Measurements from ENCODE around the gene OR8B2. TPM values are rescaled to one million over a fixed set of nuclear protein-coding genes. Genes with fewer than 3 reads are reported as not detected.
A peak's percentile ranks its signal among the peaks of the same experiment; 100 is the strongest.
"Not testable (repeated sequence)": the region's sequence is repeated elsewhere in the genome, so short reads cannot be mapped to it uniquely, and the experiment has no call there.

OR8B2 gene, protein sequence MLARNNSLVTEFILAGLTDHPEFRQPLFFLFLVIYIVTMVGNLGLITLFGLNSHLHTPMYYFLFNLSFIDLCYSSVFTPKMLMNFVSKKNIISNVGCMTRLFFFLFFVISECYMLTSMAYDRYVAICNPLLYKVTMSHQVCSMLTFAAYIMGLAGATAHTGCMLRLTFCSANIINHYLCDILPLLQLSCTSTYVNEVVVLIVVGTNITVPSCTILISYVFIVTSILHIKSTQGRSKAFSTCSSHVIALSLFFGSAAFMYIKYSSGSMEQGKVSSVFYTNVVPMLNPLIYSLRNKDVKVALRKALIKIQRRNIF
- not detected for total RNA-seq

GRCh38 chr11:124384399-124384798 lies at the start of gene OR8B2:
Gene OR8B2 (minus strand): TSS chr11:124384499. CDS start chr11:124383343, 1,156 bp downstream.
- ATAC-seq, result no peak

DNA sequence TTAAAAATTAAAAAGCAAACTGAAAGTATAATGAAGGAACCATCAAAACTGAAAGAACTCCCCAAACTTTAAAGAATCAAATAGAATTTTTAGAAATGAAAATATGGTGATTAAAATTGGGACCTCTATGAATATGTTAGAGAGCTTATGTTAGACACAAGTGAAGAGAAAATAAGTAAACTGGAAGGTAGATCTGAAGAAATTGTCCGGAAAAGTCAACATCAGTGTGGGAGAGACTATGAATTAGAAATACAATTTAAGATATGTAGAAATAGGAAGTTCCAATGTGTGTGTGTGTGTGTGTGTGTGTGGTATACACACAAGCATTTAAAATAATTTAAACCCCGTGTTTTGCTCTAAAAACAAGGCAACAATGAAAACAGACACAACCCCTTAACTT lies 45.3 kb upstream of the OR8B2 start:
- ATAC-seq, result no peak

DNA sequence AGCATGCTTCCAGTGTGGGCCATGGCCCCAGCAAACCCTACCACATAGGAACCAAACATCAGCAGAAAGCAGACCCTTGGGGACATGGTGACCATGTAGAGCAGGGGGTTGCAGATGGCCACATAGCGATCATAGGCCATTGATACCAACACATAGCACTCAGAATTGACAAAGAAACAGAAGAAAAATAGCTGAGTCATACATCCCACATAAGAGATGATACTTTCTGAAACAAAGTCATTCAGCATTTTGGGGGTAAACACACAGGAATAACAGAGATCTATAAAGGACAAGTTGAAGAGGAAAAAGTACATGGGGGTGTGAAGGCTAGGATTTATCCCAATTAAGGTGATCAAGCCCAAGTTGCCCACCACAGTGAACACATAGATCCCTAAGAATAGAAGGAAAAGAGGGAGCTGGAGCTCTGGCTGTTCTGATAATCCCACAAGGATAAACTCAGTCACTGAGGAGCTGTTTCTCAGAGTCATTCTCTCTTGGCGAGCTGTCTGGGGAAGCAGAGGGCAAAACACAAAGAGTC lies 40.2 kb upstream of the OR8B2 start, which contains the start of gene OR8B4:
OR8B4 (minus strand) TSS at position 488 of the 538 bp plus-strand sequence; CDS start at position 488, 0 bp downstream.
- no peak for ATAC-seq

DNA sequence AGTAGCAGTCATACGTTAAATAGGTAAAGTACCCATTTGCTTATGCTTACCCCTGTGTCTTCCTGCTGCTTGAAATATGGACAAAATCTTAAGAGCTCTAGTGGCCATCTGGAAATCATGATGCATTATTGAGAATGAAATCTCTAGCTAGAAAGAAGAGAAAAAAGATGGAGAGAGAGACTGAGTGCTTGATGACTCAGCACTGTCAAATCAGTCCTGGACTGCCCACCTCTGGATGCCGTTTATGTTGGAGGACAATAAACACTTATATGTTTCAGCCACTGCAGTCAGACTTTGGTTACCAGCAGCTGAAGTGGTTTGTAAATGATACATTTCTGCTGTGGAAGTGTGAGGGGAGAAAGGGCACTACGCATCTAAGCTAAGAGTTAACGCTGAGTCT lies 36.7 kb upstream of the OR8B2 start:
- ATAC-seq, result no peak

DNA sequence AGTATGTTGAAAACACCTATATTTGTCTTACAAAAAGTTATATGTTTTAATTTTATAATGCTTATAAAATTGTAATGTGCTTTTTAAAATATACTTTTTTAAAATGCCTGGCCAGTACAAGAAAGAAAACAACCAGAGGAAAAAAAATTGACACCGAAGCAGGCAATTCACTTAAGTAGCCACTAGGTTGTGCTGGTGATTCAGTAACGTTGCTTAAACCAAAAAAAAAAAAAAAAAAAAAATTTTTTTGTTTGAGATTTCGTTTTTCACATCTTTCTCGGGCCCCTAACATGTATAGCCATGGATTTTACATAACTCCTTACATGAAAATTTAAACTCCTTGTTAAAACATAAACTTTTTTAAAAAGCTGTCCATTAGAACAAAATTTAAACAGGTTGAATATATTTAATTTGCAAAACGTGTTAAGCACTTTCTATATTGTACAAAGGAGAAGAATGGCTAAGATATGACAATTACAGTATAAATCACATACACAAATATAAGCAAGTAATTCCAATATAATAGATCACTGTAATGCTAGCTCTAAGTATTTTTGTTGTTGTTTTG lies 31.1 kb upstream of the OR8B2 start:
- no peak for ATAC-seq

DNA sequence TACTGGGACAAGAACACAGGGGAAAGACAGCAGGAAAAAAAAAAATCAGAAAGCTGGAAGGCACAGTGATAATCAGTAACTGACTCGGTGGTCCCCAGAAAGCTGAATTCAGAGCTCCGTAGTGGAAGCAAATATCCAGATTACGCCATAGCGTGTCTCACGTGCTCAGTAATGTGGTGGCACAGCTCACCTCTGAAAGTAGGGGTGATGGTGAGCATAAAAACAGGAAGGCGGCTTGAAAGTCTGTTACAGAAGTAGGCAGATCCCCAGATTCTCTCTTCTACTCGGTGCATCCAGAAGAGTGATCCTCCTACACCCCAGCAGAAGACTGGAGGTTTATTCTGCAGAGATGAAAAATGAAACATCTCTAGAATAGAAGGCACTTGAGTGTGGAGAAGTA lies 25.6 kb upstream of the OR8B2 start:
- no peak for ATAC-seq

DNA sequence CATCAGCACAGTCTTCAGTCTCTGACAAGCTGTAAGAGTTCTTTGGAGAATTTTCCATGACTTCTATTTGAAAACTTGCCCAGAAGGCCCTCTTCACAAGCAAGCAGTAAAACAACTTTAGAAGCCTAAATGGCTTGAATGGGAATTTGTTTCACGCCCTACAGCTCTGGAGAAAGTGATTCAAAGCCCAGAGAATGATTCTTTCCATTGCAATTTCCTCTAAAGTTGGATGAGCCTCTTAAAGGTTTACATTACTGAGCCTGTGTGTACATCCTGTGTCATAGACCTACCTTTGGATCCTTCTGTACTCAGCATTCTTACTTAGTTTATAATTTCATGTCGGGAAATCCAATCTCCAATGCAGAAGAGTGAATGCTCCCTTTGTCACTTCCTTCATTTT lies 21.3 kb upstream of the OR8B2 start:
- ATAC-seq, result no peak

DNA sequence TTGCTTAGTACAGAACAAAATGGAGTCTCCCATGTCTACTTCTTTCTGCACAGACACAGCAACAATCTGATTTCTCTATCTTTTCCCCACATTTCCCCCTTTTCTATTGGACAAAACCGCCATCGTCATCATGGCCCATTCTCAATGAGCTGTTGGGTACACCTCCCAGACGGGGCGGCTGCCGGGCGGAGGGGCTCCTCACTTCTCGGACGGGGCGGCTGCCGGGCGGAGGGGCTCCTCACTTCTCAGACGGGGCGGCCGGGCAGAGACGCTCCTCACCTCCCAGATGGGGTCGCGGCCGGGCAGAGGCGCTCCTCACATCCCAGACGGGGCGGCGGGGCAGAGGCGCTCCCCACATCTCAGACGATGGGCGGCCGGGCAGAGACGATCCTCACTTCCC lies 18.9 kb upstream of the OR8B2 start:
- not testable (repeated sequence) for ATAC-seq

GRCh38 chr11:124402326-124402922 lies 18.1 kb upstream of the OR8B2 start:
- peak; percentile 84 for ATAC-seq

DNA sequence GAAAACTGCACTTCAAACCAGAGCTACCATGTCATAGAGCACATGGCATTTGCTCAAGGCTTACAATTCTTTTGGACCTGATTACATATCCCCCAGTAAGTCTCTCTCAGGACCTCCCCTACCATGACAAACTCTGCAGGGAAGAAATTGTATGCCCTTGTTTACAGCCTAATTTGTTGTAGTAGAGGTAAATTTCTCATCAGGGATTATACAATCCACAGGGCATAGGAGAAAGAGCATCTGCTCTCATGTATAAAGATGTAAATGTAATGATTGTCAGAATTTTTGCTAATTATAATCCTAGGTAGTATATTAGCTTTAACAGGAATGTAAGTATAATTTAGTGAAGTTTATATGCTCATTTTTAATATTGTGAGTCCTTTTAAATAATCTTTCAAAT lies 14.6 kb upstream of the OR8B2 start, which contains the start of gene OR8B3:
OR8B3 (minus strand) TSS at position 101 of the 400 bp plus-strand sequence. CDS start 1,673 bp downstream, outside the sequence.
- ATAC-seq, result no peak

GRCh38 chr11:124396847-124397246 lies 12.5 kb upstream of the OR8B2 start:
- ATAC-seq, result not testable (repeated sequence)

GRCh38 chr11:124394408-124394807 lies 10.1 kb upstream of the OR8B2 start:
- no peak for ATAC-seq

DNA sequence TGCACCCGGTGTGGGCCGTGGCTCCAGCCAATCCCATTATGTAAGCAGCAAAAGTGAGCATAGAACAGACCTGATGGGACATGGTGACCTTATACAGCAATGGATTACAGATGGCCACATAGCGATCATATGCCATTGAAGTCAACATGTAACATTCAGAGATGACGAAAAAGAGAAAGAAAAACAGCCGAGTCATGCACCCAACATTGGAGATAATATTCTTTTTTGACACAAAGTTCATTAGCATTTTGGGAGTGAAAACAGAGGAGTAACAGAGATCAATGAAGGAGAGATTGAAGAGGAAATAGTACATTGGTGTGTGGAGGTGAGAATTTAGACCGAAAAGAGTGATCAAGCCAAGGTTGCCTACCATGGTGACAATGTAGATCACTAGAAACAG lies 1.4 kb downstream of the OR8B2 start:
- ATAC-seq, result not testable (repeated sequence)

GRCh38 chr11:124380585-124380984 lies 3.7 kb downstream of the OR8B2 start:
- no peak for ATAC-seq

DNA sequence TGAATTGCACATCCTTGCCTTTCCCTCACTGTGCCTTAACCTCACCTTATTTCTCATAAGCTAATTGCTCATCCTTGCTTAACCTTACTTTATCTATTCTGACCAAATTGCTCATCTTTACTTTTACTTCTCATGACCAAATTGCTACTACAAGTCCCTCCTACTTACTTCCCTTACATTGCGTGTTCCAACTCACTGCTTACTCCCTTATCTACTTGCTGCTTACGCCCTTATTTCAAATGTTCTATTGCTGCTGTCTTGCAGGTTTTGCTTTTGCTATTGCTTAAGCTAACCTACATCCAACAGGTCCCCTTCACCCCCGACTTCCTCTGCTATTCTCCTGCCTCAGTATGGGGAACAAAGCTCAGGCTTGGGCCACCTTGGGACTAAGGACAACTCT lies 8.0 kb downstream of the OR8B2 start:
- no peak for ATAC-seq

DNA sequence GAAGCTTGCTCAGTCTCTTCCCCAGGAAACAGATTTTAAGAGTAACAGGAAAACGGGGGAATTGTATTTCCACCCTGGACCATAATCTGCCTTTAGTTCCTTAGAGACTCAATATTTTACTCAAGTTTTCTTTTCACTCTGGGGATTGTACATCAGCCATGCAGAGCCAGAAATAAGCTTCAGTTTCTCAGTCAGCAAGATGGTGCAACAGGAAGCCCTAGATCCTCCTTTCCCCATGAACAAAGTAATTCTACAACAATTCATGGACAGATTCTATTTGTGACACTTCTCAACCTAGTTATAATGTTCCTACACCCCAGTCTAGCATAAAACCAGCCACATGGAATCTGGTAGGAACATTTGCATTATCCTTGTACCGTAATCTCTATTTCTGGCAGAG lies 24.7 kb downstream of the OR8B2 start:
- ATAC-seq, result no peak

DNA sequence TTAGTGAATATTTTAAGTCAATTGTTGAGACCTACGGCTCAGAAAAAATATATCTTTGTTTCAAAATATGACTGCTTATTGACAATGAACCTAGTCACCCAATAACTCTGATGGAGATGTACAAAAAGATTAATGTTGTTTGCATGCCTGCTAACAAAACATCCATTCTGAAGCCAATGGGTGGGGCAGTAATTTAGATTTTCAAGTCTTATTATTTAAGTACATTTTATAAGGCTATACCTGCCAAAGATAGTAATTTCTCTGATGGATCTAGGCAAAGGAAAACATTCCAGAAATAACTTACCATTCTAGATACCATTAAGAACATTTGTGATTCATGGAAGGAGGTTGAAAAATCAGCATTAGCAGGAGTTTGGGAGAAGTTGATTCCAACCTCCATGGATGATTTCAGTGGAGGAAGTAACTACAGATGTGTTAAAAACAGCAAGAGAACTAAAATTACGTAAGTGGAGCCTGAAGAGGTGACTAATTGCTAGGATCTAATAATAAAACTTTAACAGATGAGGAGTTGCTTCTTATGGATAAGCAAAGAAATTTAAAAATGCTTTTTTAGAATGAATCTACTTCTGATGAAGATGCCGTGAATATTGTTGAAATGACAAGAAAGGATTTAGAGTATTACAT lies 37.9 kb downstream of the OR8B2 start:
- no peak for ATAC-seq

DNA sequence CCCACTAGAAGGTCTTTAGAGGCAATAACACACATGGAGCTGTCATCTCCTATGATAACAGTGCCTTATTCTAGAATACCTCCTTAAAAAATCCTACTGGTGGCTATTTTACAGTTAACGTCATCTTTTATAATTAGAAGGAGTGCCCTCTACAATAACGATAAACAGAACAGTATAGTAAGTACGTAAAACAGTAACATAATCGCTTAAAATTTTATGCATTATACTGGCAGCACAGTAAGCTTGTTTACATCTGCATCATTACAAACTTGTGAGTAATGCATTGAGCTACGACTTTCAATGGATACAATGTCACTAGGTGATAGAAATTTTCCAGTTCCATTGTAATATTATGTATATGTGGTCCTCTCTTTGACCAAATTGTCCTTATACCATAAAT lies 40.0 kb downstream of the OR8B2 start:
- ATAC-seq, result no peak

DNA sequence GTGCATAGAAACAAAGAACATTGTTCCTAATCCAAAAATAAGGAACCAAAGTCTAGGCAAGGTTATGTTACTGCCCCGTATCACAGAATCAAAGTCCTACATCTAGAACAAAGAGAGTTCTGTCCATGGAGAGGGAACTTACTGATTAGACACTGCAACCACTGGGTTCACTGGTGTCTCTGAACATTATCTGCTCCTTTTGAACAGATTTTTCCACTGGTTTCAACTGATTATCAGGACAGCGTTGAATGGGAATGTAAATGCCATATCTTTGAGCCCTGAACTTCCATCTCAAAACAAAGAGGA lies 44.2 kb downstream of the OR8B2 start:
- ATAC-seq, result no peak

- ATAC-seq, result no peak
These were observed 44.7 kb downstream of the OR8B2 start for GRCh38 chr11:124339396-124340141.

Measured in esophagus mucosa (tissue), 1 donor.